NCI-H2107 treated with DMSO at 0.1 percent for 48 hours (cell line): Measurements from ENCODE around the gene CA5A.
"Not testable (repeated sequence)": the region's sequence is repeated elsewhere in the genome, so short reads cannot be mapped to it uniquely, and the experiment has no call there.

Source experiments
- DNase-seq: peaks from one replicate; lab custom pipeline; 2025; ENCODE audit not compliant: unreplicated experiment; lab: John Stamatoyannopoulos, UW

CA5A gene

GRCh38 chr16:87926246-87927194, 9.8 kb downstream of the CA5A start:
- DNase-seq: peak; percentile 60

DNA sequence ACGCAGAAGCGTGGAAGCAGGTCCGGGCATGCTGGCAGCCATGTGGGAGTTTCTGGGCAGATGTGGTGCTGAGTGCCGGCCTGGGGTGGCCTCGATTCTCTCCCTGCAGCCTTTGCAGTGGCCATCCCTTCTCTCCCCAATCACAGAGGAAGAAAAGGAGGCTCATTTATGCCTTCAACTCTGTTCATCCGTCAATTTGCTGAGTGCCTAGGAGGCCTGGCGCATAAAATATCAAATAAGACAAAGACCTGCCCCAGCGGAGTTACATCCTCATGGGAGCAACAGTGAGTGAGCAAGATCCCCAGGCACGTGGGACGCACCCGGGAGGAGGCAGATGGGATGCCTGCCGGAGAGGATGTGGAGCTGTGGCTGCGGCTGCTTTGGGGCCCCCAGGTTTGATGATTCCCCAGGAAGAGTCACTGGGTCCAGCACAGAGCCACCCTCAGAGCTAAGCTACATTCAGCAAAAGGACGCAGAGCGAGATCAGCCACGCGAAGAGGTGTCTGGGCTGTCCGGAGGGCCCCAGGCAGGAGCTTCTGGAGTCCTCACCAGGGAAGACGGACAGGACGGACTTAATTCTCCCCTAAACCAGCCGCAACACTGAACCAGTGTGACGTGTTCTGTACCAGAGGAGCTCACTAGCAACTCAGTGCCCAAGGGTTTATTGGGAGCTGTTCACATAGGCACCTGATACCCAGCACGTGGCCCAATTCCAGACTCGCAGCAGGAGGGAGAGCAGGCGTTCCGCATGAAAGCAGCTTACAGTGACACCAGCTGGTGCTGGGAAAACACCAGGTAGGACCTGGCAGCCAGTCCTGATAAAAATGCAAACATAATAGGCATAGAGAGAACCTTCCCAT, 11.3 kb downstream of the CA5A start:
- DNase-seq: peak; percentile 98

DNA sequence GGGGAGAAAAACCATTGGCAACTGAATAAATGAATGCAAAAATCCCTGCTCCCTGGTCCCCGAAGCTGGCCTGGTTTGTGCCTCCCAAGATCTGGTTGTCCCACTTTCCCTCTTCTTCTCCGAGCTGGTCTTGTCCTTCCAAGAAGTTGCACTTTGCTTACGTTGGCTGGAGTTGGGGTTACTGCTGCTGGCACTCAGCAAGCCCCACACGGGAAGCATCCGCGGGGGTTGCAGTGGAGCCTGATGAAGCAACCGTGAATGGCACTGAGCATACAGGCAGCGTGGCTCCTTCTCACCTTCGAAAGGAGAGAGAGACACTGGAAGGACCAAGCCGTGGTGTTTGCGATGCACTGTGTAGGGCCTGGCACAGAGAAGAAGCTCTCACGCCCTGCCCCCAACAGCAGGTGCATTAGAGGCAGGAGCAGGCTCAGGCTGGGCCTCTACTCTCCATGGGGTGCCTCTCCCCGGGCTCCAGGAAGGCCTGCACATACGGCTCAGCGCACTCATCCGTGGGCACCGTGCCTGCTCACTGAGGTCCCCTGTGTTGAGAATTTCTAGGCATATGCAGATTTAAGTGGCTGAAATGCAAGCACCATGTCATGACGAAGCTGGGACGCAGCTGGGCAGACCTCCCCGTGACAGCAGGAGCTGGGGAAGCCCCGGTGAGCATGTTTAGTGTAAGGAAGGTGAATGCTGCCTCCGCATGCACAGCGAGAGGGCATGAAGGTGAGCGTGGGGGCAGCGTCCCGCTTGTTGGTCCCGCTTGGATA, 12.1 kb downstream of the CA5A start:
- peak; percentile 98 for DNase-seq

- DNase-seq: no peak
These were observed 14.0 kb downstream of the CA5A start for GRCh38 chr16:87922250-87922871.

DNA sequence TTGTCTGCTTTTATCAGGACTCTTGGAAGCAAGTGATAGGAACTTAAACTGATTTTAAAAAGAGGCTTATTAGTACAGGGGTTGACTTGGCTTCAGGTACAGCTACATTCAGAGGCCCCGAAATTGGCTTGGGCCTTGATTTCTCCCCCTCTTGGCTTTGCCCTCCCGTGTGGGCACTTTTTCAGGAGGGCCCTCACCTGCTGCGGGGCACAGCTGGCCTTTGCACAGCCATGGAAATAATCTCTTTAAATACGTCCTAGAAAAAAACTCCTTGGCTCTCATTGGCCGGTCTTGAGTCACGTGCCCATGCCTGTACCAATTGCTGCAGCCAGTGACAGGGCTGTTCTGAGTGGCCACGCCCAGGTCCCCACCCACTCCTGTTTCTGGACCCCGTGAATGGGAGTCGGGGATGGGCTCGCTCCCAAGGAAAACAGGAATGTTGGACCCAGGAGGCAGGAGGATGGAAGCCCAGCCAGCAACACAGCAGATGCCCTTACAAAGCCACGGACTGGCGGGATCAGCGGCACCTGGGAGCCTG, 15.0 kb downstream of the CA5A start:
- no peak for DNase-seq

- DNase-seq: no peak
These were observed 16.7 kb downstream of the CA5A start for GRCh38 chr16:87919681-87919994.

GRCh38 chr16:87918866-87919680, 17.3 kb downstream of the CA5A start:
- no peak for DNase-seq

DNA sequence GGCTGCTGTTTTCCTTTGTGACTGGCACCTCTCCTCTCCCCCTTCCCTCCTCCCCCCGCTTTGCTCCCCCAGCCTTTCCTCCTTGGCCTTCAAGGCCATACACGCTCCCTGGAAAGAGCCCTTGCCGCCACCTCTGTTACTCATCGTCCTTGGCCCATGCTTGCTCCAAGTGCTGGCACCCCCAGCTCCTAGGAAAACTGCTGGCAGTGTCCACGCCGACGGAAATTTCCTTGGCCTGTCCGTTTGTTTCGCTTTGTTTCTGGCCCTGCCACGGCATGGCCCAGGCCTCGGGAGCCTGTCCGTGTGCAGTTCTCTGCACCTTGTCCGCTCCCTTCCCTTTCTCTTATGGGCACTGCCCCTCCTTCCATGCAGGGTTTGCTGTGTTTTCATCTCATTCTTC, 18.0 kb downstream of the CA5A start:
- no peak for DNase-seq

GRCh38 chr16:87917503-87917902, 18.8 kb downstream of the CA5A start:
- no peak for DNase-seq

DNA sequence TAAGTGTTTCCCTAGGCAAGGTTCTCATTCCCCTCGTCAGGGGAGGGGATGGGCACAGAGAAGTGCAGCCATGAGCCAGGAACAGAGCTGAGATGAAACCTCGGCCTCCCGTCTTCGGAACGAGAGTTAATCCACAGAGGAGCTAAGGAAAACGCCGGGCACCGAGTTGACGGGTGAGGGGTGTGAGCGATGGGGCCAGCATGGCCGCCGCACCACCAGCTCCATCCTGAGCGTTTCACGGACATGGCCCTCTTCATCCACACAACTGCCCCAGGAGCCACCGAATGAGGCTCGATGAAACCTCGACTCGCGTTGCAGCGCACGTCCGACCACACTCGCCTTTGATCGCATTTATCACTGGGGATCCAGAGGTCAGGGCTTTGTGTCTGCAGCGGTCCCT, 21.5 kb downstream of the CA5A start:
- DNase-seq: no peak

GRCh38 chr16:87914021-87914725, 22.2 kb downstream of the CA5A start:
- DNase-seq: not testable (repeated sequence)

DNA sequence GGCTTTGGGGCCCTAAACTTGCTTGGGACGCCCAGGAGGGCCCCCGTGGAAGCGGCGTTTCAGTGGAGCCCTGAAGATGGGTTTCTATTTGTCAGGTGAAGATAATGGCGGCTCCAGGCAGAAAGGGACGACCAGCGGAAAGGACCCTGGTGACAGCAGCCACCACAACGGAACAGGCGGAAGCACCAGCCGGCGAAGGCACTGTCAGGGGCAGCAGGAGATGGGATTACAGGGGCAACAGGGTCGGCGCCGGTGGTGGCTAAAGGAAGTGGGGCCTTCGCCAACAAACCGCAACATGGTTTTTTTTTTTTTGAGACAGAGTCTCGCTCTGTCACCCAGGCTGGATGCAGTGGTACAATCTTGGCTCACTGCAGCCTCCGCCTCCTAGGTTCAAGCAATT, 23.6 kb downstream of the CA5A start:
- DNase-seq: not testable (repeated sequence)

GRCh38 chr16:87911106-87911763, 25.1 kb downstream of the CA5A start:
- DNase-seq: peak; percentile 68

DNA sequence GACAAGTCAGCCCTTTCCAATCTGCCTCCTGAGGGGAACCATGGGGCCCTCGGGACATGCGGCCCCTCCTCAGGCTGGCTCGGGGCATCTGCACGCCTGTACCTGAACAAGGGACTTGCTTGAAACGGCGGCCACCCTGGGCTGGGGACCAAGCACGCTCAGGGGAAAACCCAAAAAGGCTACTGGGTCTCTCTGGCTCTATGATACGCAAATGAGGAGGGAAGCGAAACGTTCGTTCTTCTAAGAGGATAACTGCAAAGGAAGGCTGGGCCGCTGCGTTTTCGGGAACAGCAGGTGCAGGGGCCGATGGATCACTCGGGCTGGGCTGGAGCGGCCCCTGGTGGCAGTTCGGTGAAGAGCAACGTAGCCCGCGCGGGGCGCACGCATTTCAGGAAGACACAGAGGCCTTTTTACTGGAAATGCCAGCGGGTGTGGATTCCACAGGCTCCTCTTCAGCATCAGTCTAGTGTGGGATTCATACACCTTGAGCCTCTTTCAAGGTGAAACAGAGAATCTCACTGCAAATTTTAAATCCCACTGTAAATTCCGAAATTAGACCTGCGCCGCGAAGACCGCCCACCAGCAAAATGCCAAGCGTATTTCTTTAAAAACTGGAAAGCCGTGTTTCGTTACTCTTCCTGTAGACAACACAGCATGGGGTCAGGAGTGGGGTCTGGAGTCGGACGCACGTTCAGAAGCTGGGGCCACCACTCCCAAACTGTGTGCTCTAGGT, 27.0 kb downstream of the CA5A start:
- peak; percentile 52 for DNase-seq

DNA sequence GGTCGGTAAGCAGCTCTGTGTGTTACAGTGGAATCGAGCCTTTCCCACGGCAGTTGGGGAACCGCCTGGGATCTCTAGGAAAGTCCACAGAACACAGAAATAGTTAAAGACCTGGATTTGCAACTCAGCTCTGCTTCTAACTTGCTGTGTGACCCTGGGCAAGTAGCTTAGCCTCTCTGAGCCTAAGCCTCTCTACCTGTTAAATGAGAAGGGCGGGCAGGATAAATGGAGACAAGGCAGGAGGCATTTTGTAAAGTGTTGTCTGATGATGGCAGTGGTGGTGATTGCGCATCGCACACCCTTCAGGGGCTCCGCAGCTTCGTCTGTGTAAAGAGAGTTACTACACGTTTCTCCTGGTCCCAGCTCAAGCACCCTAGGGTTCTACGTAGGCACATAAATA, 28.2 kb downstream of the CA5A start:
- DNase-seq: not testable (repeated sequence)

GRCh38 chr16:87905521-87905920, 30.8 kb downstream of the CA5A start:
- DNase-seq: not testable (repeated sequence)

DNA sequence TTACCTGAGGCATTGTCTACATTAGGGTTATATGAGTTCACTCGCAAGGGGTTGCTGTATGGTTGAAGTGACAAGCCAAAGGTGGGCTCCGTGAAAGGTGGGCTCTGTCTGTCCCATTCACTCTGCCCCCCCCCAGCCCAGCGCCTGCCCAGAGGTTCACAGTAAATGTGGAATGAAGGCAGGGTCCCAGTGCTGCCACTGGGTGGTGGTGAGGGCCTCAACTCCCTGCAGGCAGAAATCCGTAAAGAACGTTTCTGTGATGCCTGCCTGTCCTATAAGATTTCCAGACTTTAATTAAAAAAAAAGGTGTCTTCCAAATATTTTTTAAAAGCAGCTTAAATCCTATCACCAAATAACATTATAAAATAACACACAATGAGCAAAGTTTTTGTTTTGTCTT, 31.4 kb downstream of the CA5A start:
- not testable (repeated sequence) for DNase-seq

GRCh38 chr16:87900489-87900888, 35.8 kb downstream of the CA5A start:
- not testable (repeated sequence) for DNase-seq
